ENCODE data around the gene RBP3.

- TF ChIP-seq POLR2A (IDR thresholded peaks at IDR 0.05) = no peak
- no peak for TF ChIP-seq CTCF (IDR thresholded peaks at IDR 0.05)
These were observed 1.4 kb upstream of the RBP3 start for GRCh38 chr10:47346581-47347302.
